Activated T-cell treated with anti-CD3 and anti-CD28 coated beads, Interleukin-2, amount 50 U/mL, for 48 hours (primary cell): ENCODE measurements around the gene IGF2BP3.

Source experiments
- DNase-seq, 2 experiments: peaks; one replicate each; pipeline ENCODE4 v3.0.0-alpha.2; 2020

The IGF2BP3 gene

DNA sequence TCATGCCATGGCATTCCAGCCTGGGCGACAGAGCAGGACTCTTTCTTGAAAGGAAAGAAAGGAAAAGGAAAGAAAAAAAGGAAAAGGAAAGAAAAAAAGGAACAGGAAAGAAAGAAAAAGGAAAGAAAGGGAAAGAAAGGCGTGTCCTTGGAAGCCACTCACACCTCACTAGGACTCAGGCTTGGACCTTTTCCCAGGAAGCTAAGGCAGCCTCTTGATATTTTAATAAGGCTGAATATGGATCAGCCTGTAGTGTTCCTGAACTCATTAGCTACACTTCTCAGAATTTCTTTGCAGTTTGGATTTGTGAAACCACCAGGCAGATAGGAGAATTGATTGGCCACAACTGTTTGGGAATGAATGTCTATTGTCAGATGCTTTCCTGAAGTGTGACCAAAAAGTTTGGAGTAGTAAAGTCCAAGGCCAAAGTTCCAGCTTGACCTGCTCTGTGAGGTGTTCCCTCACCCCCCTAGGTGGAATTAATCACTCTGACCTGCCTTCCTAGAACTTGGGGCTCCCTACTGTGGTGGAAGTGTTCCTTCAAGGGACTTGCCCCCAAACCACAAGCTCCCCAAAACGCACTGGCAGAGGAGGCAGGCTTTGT lies 178.2 kb downstream of the IGF2BP3 start:
- no peak for DNase-seq

DNA sequence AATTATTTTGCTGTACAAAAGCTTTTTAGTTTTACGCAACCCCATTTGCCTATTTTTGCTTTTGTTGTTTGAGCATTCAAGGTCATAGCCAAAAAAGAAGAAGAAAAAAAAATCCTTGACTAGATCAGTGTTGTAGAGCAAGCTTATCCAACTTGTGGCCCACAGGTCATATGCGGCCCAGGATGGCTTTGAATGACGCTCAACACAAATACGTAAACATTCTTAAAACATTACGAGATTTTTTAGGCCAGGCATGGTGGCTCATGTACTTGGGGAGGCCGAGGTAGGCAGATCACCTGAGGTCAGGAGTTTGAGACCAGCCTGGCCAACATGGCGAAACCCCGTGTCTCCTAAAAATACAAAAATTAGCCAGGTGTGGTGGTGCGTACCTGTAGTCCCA lies 179.3 kb downstream of the IGF2BP3 start:
- no peak for DNase-seq

DNA sequence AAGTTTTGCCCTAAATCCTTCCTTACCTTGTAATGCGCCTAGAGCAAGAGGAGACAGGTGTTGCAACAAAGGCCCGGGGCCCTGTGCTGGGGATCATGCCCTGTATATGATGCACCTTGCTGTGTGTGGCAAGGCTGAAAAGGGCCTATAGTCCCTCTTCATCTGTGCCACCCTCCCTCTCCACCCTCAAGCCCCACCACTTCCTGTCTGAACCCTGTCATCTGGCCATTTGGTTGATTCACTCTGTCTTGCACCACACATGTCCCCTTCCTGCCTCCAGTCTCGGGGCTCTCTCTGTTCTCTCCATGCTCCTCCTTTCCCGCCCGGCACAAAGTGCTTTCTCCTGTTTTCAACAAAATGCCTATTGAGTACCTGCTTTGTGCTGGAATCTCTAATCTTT lies 182.7 kb downstream of the IGF2BP3 start:
- no peak for DNase-seq

DNA sequence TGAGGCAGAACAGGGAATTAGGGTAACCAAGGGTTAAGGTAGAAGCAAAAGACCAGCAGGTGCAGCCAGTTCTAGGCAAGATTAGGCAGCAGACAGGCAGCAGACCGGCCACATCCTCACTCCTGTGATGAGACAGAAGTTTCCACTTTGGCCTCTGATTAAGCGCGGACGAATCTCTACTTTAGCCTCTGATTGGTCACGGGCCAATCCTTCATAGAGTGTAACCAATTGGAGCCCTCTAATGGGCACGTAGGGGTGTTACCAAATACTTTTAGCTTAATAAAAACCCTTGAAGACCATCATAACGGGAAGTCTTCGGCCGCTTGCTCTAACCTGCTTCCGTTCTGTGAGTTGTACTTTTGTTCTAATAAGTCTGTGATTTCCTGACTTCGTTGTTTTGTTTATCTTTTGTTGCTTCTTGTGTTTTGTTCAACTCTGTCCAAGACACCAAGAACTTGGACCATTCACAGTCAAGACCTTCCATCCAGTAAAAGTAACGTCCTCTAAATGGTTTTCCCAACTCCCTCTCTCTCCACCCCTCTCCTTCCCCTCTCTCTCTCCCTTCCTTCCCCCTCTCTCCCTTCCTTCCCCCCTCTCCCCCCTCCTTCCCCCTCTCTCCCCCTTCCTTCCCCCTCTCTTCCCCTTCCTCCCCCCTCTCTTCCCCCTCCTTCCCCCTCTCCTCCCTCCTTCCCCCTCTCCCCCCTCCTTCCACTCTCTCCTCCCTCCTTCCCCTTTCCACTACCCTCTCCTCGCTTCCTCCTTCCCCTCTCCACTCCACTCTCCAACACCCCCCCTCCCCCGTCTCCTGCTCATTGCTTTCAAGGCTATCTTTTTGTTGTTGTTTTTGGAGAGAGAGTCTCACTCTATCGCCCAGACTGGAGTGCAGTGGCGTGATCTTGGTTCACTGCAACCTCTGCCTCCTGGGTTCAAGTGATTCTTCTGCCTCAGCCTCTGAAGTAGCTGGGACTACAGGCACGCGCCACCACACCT lies 184.3 kb downstream of the IGF2BP3 start:
- no peak for DNase-seq

GRCh38 chr7:23284871-23285270 lies 185.4 kb downstream of the IGF2BP3 start:
- DNase-seq = no peak

GRCh38 chr7:23283086-23283485 lies 187.2 kb downstream of the IGF2BP3 start:
- no peak for DNase-seq

GRCh38 chr7:23279819-23280525 lies 190.3 kb downstream of the IGF2BP3 start:
- DNase-seq = no peak

DNA sequence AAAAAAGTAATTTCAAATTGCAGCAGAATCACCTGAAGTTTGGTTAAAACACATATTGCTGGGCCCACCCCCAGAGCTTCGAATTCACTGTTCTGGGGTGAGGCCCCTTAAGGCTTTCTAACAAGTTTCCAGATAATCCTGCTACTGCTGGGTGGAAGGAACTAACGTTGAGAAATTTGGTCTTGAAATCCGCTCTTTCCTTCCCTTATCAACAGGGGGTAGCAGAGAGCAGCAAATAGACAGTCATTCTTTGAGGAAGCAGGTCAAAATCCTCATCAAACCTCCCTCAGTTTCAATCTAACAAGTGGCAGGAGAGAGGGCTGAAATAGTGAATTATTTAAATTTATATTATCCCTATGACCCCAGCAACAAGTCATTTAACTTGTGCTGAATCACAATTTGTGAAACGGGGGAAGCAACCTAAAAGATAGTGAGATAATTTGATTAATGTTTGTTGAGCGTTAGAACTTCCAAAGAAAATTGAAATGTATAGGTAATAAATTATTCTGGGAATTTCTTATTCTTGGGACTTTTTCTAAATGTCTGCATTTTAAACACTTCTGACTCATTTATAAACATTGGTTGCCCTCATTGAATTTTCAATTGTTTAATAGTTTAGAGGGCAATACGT lies 192.8 kb downstream of the IGF2BP3 start:
- DNase-seq = peak in 1 of 2 experiments; percentile 33

DNA sequence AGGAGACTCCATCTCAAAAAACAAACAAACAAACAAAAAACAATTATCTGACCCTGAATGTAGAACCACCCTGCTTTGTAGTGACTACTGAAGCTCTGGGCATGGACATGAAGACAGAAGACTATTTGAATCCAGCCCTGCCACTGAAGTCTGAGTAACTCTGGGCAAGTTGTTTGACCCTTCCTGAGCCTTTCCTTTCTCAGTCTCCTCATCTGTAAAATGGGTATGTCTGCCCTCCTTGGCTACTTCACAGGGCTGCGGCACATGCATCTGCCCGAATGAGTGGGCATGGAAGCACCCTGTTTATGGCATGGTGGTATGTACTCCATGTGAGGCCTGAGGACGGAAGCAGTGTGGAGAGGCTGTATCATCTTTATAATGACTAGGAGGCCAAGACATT lies 193.3 kb downstream of the IGF2BP3 start:
- no peak for DNase-seq

DNA sequence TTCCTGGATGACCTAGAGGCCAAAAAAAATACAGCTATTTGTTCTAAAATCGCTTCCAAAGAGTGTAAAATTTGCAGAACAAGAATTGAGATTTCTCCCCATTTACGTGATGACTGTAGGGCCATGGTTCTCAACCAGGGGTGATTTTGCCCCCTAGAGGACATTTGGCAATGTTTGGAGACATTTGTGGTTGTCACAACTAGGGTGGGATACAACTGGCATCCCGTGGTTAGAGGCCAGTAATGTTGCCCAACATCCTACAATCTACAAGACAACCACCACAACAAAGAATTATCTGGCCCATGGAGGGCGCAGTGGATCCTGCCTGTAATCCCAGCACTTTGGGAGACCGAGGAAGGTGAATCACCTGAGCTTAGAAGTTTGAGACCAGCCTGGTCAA lies 193.9 kb downstream of the IGF2BP3 start:
- no peak for DNase-seq

GRCh38 chr7:23275912-23276311 lies 194.4 kb downstream of the IGF2BP3 start:
- no peak for DNase-seq

GRCh38 chr7:23273141-23273599 lies 197.1 kb downstream of the IGF2BP3 start:
- peak; percentile 95 for DNase-seq

GRCh38 chr7:23272275-23272674 lies 198.0 kb downstream of the IGF2BP3 start:
- no peak for DNase-seq

DNA sequence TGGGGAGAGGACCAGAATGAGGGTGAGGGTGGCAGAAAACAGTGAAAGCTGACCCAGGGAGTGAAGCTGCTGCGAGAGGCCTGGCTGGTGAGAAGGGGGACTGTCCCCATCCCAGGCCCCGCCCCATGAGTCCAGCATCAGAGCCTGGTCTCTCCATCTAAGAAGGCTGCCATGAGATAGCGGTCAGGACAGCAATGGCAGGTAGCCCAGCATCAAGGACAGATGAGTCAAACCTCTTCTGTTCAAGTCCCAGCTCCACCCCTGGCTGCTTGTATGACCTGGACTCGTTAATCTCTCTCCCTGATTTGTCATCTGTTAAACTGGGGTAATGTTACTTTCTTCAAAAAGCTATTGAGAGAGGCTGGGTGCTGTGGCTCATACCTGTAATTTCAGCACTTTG lies 201.5 kb downstream of the IGF2BP3 start:
- no peak for DNase-seq

DNA sequence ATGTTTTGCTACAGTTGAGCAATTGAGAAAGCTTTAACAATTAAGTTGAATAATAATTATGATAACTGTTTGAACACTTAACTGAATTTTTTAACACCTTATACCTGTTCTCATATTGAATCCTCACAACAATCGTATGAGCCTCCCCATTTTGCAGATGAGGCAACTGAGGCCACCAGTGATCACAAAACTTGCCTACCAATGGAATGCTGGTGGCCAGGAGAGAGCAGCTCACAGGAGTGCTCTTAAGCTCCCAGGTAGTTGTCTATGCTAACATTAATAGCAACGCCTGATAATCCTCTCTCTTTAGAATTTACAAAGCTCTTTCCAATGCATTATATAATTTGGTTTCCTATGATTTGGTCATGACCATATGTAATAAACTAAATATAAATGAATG lies 202.1 kb downstream of the IGF2BP3 start:
- DNase-seq = no peak

DNA sequence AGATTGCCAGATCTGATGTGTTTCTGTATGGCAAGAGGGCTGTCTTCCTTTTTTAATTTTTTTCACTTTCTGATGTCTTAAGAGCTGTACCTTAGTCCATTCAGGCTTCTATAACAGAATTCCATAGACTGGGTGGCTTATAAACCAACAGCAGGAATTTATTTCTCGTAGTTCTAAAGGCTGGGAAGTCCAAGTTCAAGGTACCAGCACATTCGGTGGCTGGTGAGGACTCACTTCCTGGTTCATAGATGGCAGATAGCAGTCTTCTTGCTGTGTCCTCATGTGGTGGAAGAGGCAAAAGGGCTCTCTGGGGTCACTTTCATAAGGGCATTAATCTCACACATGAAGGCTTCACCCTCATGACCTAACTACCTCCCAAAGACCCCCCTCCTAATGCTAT lies 202.9 kb downstream of the IGF2BP3 start:
- no peak for DNase-seq

DNA sequence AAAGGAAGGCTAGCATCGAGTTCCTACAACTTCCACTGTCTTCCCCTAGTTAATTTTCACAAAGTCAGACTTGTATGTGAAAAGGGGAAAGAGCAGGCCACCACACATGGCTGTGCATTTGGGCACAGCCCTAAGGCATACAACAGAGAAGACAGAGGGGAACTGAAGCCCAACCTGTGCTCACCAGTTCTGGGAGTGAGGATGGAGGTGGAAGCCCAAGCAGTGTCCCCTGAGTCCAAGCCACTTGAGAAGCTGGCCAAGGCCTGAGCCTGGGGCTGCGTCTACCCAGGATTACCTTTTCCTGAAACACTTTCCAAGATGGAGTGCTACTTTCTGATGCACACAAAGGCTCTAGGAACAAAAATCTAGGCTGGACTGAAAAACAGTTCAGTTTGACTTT lies 203.4 kb downstream of the IGF2BP3 start:
- DNase-seq = no peak

DNA sequence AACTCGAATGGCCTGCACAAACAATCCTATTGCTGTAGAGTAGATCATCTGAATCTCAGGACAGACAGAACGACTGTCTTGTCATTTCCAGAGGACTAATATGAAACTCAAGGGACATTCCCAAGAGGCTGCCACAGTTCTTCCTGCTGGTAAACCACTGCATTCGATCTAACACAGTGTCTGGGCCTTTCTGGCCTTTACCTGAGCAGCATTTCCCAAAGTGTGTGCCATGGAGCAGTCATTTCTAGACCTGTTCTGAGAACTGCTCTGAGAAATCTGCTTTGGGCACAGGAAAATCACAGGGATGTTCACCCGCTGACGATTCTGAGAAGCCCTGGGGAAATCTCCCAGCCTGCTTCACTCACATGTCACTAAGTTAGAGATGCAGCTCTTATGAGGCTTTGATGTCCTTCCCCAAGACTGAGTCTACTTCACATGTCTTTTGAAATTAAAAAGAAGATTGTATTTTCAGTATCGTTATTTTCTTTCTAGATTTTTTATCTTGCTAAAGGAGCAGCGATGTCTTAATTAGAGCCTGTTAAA lies 205.3 kb downstream of the IGF2BP3 start:
- DNase-seq = no peak

DNA sequence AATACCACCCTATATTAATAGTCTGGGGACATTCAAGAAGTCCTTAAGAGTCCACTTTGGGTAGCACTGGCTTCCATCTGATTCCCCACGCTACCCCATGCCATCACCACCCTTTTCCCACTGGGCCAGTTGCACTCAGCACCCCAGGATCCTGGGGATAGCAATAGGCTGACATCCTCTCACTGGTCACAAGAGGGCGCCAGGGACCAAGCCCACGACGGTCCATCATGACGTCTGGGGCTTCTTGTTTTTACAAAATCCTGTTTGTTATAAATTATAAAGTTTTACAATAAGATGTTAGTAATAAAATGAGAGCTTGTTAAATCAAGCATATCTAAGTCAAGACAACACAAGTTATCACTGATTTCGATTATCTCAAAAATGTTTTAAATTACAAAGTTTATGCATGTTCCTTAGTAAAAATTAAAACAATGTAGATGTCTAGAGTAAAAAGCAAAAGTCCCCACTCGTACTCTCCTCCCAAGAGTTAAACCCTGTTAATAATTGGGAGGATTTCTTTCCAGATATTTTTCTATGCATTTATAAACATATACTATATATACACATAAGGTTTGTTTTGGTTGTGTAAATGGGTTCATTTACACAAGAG lies 208.3 kb downstream of the IGF2BP3 start:
- peak; percentile 70 to 71 for DNase-seq

DNA sequence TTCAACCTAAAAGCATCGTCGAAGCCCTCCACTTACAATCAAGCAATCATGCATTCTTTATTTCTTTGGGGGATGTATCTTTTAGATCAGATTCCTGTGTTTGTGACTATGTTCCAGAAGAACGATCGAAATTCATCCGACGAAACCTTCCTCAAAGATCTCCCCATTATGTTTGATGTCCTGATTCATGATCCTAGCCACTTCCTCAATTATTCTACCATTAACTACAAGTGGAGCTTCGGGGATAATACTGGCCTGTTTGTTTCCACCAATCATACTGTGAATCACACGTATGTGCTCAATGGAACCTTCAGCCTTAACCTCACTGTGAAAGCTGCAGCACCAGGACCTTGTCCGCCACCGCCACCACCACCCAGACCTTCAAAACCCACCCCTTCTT lies 209.9 kb downstream of the IGF2BP3 start:
- no peak for DNase-seq
